BLaER1 (cell line): Measurements from ENCODE around the gene USP25.

Experiments used
- H3K27ac ChIP-seq: shearing (Covaris generic); formaldehyde crosslinking; 2 replicates; pipeline ENCODE4 v1.8.1; 2022
- H3K27me3 ChIP-seq: shearing (Covaris generic); formaldehyde crosslinking; 2 replicates; pipeline ENCODE4 v1.8.1; 2022
- H3K36me3 ChIP-seq: shearing (Covaris generic); formaldehyde crosslinking; 2 replicates; pipeline ENCODE4 v1.8.1; 2022
- H3K4me1 ChIP-seq: shearing (Covaris generic); formaldehyde crosslinking; 2 replicates; pipeline ENCODE4 v1.8.1; 2022
- H3K4me2 ChIP-seq: shearing (Covaris generic); formaldehyde crosslinking; 2 replicates; pipeline ENCODE4 v1.8.1; 2022
- H3K4me3 ChIP-seq: shearing (Covaris generic); formaldehyde crosslinking; 2 replicates; pipeline ENCODE4 v1.8.1; 2022
- H3K9ac ChIP-seq: shearing (Covaris generic); formaldehyde crosslinking; 2 replicates; pipeline ENCODE4 v1.8.1; 2022
- H3K9me3 ChIP-seq: shearing (Covaris generic); formaldehyde crosslinking; 2 replicates; pipeline ENCODE4 v1.8.1; 2022
- H4K20me1 ChIP-seq: shearing (Covaris generic); formaldehyde crosslinking; 2 replicates; pipeline ENCODE4 v1.8.1; 2022
- Cebpa-rat ChIP-seq: shearing (Covaris generic); IDR thresholded peaks from 2 replicates; pipeline ENCODE4 v1.8.1; 2022

The USP25 gene

DNA sequence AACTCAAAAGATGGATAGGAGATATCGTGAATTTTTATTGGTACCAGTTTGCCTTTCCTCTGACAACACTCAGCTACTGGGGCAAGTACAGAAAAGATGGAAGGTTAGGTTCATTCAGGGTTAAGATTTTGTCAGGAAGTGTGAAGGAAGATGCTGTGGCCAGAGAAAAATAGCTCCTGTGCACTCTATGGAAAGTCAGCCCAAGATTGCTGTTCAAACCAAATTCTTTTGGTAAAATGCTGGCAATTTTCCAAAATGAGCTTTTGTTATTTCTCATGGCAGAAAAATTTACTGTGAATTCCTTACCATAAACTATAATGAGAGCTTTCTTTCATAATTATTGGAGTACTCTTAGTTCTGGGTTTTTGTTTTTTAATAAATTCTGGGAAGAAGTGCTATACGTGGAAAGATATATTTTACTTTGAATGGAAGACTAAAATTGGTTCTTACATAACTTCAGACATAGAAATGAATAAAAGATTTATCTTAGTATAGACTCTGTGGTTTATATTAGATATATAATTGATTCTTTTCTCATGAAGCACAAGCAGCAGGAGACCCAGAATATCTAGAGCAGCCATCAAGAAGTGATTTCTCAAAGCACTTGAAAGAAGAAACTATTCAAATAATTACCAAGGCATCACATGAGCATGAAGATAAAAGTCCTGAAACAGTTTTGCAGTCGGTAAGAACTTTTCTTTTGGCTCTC, 112.2 kb downstream of the USP25 start:
- Histone ChIP-seq H4K20me1 (no peaks in the 10 kb centered on the region), H3K9ac (no peak overlapping the region), H3K9me3 (no peaks in the 10 kb centered on the region), H3K4me1 (peaks cover 9% of the 10 kb centered on the region; the same call in 1 of the 2 replicates), H3K4me3 (no peak overlapping the region), H3K27me3 (no peaks in the 10 kb centered on the region), H3K36me3 (peaks cover 42% of the 10 kb centered on the region), H3K4me2 (0 out of 2 replicates have a peak overlapping the region, but pooled peaks have one; percentile 2), H3K27ac (no peak overlapping the region)
- no peak for TF ChIP-seq Cebpa-rat

DNA sequence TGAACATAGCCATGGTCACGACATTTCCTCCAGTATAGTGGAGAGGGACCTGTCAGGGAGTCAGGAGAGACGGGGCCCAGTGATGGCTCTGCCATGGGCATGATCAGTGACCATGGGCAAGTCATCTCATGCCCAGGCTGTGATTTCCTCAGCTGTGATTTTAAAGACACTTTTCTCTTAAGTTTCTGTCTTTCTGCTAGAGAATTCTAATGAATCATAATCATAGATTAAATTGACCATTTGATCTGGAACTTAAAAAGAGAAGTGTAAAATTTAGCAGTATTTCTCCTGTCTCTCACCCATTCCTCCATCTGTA, 112.7 kb downstream of the USP25 start:
- H3K4me3 ChIP-seq, result no peak overlapping the region
- peaks cover 45% of the 10 kb centered on the region for H3K36me3 ChIP-seq
- peaks cover 9% of the 10 kb centered on the region; the same call in 1 of the 2 replicates for H3K4me1 ChIP-seq
- no peak overlapping the region for H3K4me2 ChIP-seq
- H3K9ac ChIP-seq, result no peak overlapping the region
- no peaks in the 10 kb centered on the region for H3K9me3 ChIP-seq
- TF ChIP-seq Cebpa-rat, result no peak
- no peak overlapping the region for H3K27ac ChIP-seq
- H4K20me1 ChIP-seq, result no peaks in the 10 kb centered on the region
- H3K27me3 ChIP-seq, result no peaks in the 10 kb centered on the region

DNA sequence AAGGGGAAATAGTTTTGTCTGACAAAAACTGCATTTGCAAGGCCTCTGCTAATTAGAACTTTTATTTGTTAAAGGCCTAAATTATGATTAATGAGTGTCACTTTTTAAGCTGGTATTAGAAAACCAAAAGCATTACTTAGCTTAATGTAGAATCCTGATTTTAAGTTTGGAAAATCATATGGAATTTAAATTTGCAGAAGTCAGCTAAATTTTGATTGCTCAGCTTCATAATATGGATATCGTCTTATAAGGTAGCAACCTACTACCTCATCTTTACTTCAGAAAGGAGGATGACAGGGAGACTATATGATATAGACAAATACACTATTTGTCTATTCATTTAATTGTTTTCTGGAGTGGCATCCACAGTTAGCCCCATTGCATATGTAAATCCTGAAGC, 114.0 kb downstream of the USP25 start:
- no peak overlapping the region for H3K4me2 ChIP-seq
- H4K20me1 ChIP-seq, result no peaks in the 10 kb centered on the region
- no peak overlapping the region for H3K9ac ChIP-seq
- no peak overlapping the region for H3K27ac ChIP-seq
- no peaks in the 10 kb centered on the region for H3K27me3 ChIP-seq
- peaks cover 38% of the 10 kb centered on the region for H3K36me3 ChIP-seq
- peaks cover 9% of the 10 kb centered on the region; the same call in 1 of the 2 replicates for H3K4me1 ChIP-seq
- no peak overlapping the region for H3K4me3 ChIP-seq
- TF ChIP-seq Cebpa-rat, result no peak
- H3K9me3 ChIP-seq, result no peaks in the 10 kb centered on the region

DNA sequence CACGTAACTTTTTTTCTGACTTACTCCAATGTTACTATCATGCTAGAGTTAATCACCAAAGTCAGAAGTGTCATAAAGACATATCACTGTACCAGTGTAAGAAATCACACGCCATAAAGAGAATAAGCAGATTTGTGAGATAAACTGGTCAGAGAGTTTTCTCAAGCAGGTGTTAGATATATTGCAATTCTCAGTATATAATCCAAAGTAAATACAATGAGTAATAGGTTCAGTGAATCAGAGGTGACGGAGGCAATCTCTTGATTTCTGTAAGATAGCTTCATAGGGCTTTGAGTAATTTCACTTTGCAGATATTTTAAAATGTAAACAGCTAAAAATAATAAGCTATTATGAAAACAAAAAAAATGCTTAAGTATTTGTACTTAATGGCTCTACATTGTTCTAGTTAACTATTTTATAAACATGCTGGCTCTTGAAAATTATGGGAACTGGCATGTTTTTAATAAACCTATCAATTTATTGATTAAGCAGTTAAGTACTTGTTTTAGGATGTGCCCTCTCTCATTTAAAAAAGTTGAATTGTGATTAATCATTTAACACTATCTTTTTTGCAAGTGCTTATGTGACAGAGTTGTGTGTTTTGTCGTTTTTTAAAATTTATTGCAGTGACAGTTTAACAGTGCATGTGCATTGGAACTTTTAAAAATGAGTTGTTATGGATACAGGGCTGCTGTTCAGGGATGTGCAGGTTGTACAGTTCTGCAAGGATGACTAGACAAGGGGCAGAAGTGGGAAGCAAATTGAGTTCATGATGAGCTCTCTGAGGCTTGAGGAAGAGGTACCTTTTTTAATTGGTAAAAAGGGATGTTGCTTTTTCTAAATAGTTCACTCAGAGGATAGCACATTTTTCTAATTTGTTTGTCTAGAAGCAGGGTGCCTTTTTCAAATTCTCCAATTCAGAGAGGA, 119.1 kb downstream of the USP25 start:
- Histone ChIP-seq H3K4me2 (no peak overlapping the region), H3K36me3 (peaks cover 10% of the 10 kb centered on the region), H3K4me1 (no peaks in the 10 kb centered on the region), H4K20me1 (no peaks in the 10 kb centered on the region), H3K9ac (no peak overlapping the region), H3K27ac (no peak overlapping the region), H3K4me3 (no peak overlapping the region), H3K9me3 (no peaks in the 10 kb centered on the region), H3K27me3 (no peaks in the 10 kb centered on the region)
- TF ChIP-seq Cebpa-rat, result no peak

DNA sequence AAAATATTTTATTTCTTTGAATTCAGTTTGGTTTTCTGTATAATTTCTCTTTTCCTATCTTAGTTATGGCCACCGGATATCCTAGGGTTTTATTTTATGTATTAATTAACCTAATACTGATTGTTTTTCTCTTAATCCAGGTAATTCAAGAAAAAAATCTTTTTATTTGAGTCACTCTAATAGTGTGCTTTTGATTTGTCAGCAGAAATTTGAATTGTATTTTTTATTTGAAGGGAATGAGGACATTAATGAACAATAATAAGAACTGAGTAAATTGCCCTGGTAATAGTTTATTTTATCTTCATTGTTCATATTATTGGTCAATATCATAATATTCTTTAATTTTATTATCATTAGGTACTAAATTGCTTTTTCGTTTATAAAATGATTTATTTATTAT, 120.1 kb downstream of the USP25 start:
- H3K4me3 ChIP-seq, result no peak overlapping the region
- no peak overlapping the region for H3K9ac ChIP-seq
- H3K27me3 ChIP-seq, result no peaks in the 10 kb centered on the region
- H3K9me3 ChIP-seq, result no peaks in the 10 kb centered on the region
- no peak overlapping the region for H3K4me2 ChIP-seq
- no peaks in the 10 kb centered on the region for H4K20me1 ChIP-seq
- peaks cover 17% of the 10 kb centered on the region for H3K36me3 ChIP-seq
- H3K4me1 ChIP-seq, result no peaks in the 10 kb centered on the region
- no peak overlapping the region for H3K27ac ChIP-seq
- no peak for TF ChIP-seq Cebpa-rat

DNA sequence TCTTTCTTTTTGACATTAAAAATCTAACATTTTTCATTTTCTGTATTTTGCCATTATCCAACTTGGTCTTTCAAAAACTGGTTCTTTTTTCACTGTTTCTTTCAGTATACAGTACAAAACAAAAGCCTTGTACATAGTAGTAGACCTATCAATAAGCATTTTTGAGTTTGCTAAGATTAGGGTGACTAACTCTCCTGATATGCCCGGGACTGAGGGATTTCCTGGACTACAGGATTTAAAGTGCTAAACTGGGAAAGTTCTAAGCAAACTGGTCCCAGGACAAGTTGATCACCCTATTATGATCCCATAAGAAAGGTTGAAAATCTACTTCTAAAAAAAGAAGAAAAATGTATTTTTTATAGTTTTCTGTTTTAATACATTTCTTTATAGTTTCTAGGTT, 120.9 kb downstream of the USP25 start:
- Histone ChIP-seq H3K27ac (no peak overlapping the region), H3K4me2 (no peak overlapping the region), H3K9me3 (0 out of 2 replicates have a peak, but pooled peaks cover 2% of the 10 kb centered on the region), H3K4me1 (no peaks in the 10 kb centered on the region), H3K27me3 (no peaks in the 10 kb centered on the region), H4K20me1 (no peaks in the 10 kb centered on the region), H3K4me3 (no peak overlapping the region), H3K36me3 (peaks cover 21% of the 10 kb centered on the region), H3K9ac (no peak overlapping the region)
- no peak for TF ChIP-seq Cebpa-rat

DNA sequence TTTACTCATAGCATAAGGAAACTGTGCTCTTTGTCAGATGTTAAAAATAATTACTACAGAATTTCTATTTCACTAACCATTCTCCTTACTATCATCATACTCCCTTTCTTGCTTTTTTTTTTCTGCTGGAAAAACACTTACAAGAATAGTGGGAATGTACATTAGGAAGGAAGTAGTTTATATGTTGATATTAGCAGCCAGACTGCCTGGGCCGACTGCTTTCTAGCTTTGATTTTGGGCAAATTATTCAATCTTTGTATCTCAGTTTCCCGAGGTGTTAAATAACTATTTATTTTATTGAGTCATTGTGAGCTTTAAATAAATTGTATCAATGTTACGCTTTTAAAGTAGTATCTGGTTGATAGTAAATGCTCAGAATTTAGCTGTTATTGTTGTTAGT, 122.4 kb downstream of the USP25 start:
- H3K4me3 ChIP-seq, result no peak overlapping the region
- H3K27ac ChIP-seq, result no peak overlapping the region
- 0 out of 2 replicates have a peak, but pooled peaks cover 4% of the 10 kb centered on the region for H3K9me3 ChIP-seq
- H3K4me2 ChIP-seq, result no peak overlapping the region
- no peak overlapping the region for H3K9ac ChIP-seq
- TF ChIP-seq Cebpa-rat, result no peak
- H3K27me3 ChIP-seq, result no peaks in the 10 kb centered on the region
- H3K4me1 ChIP-seq, result no peaks in the 10 kb centered on the region
- peaks cover 23% of the 10 kb centered on the region for H3K36me3 ChIP-seq
- H4K20me1 ChIP-seq, result no peaks in the 10 kb centered on the region

DNA sequence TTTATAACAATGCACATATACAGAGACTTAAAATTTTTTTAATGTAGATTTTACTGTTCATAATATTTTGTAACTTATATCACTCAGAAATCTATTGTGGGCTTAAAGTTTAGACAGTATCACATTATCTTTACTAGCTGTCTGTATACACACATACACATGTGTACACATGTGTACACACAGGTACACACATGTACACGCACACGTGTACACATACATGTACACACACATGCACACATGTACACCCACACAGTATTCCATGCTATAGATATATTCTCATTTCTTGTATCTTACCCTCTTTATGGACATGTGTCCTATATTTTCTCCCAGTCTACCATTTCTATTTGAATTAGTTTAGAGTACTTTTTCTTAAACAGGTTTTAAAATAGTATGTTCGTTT, 123.3 kb downstream of the USP25 start:
- no peak for TF ChIP-seq Cebpa-rat
- H3K36me3 ChIP-seq, result peaks cover 18% of the 10 kb centered on the region

DNA sequence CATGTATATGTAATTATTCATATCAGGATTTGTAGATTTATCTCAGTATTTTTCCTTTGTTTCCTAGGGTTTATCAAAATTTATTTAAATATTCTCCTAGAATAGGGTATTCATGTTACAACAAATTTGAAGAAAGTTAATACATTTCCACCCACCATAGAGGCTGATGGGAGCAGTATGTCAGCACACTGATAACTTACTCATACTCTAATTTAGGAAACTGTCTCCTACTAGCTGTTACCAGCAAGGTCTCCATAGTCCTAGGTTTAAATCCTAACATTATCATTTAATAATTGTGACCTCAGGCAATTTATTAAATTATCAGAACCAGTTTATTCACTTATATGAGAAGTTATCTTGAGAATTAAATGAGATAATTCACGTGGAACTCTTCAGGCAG, 127.0 kb downstream of the USP25 start:
- no peak overlapping the region for H3K27ac ChIP-seq
- no peak overlapping the region for H3K9ac ChIP-seq
- peaks cover 22% of the 10 kb centered on the region for H3K36me3 ChIP-seq
- H3K9me3 ChIP-seq, result 0 out of 2 replicates have a peak, but pooled peaks cover 4% of the 10 kb centered on the region
- peaks cover 4% of the 10 kb centered on the region; the same call in 1 of the 2 replicates for H3K4me1 ChIP-seq
- no peak overlapping the region for H3K4me2 ChIP-seq
- no peak for TF ChIP-seq Cebpa-rat
- H4K20me1 ChIP-seq, result no peaks in the 10 kb centered on the region
- H3K27me3 ChIP-seq, result no peaks in the 10 kb centered on the region
- H3K4me3 ChIP-seq, result no peak overlapping the region

More for the DNA sequence above, 123.3 kb downstream of the USP25 start:
- no peak overlapping the region for H3K4me3 ChIP-seq
- no peaks in the 10 kb centered on the region for H4K20me1 ChIP-seq
- no peak overlapping the region for H3K9ac ChIP-seq
- no peak overlapping the region for H3K4me2 ChIP-seq
- 0 out of 2 replicates have a peak, but pooled peaks cover 4% of the 10 kb centered on the region for H3K9me3 ChIP-seq
- H3K27me3 ChIP-seq, result no peaks in the 10 kb centered on the region
- no peak overlapping the region for H3K27ac ChIP-seq
- H3K4me1 ChIP-seq, result peaks cover 4% of the 10 kb centered on the region; the same call in 1 of the 2 replicates

DNA sequence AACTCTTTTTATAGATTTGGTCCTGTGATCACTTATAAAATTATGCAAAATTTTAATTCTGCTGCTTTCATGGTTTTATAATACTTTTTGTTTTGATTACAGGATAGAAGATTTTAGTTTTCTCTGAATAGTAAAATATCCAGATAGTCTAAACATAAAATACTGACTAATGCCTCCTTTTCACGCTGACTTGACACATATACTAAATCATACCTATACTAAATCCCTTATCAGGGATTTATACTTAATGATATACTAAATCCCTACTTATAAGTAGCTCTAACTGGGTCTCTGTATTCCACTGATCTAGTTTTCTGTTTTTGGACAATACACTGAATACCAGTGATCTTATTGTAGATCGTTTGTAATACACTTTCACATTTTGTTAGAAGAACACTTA, 128.0 kb downstream of the USP25 start:
- peaks cover 22% of the 10 kb centered on the region for H3K36me3 ChIP-seq
- no peak for TF ChIP-seq Cebpa-rat
- H3K9me3 ChIP-seq, result 0 out of 2 replicates have a peak, but pooled peaks cover 4% of the 10 kb centered on the region
- H3K4me3 ChIP-seq, result no peak overlapping the region
- H3K4me1 ChIP-seq, result peaks cover 4% of the 10 kb centered on the region; the same call in 1 of the 2 replicates
- H3K9ac ChIP-seq, result no peak overlapping the region
- no peaks in the 10 kb centered on the region for H4K20me1 ChIP-seq
- H3K27ac ChIP-seq, result no peak overlapping the region
- no peaks in the 10 kb centered on the region for H3K27me3 ChIP-seq
- no peak overlapping the region for H3K4me2 ChIP-seq
